GM12892 (cell line): ENCODE results near the gene CCDC88A.

Source experiments
- POLR2A ChIP-seq: IDR thresholded peaks from 2 replicates; pipeline ENCODE4 v1.6.1; 2011; ENCODE audit warnings: low read depth, low read length, control low read depth
- POLR2AphosphoS5 ChIP-seq: IDR thresholded peaks from 2 replicates; pipeline ENCODE4 v1.6.1; 2011; ENCODE audit warnings: low read depth, low read length, control low read depth

GRCh38 chr2:55451699-55452098, 32.0 kb upstream of the CCDC88A start:
- TF ChIP-seq POLR2AphosphoS5 = no peak
- TF ChIP-seq POLR2A = no peak
